Measurements from ENCODE around the gene ADAMTS9.
A peak's percentile ranks its signal among the peaks of the same experiment; 100 is the strongest.

Gene ADAMTS9

DNA sequence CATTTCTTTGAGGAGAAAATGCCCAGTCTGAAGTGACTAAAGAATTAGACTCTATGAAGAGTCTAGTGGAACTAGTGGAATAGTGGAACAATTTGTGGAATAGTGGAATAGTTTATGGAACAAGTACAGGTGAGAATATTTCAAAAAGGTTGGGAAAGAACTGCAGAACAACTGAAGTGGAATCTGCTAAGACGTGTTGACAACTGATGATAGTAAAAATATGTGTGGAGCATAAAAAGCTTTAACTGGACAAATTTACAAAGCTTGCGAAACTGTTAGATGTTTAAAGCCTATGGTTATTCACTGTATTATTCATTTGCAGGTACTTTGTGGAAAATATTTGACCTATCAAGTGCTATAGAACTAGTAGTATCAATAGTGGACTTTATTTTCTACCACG lies 164.5 kb downstream of the ADAMTS9 start:
- DNase-seq: no peak

DNA sequence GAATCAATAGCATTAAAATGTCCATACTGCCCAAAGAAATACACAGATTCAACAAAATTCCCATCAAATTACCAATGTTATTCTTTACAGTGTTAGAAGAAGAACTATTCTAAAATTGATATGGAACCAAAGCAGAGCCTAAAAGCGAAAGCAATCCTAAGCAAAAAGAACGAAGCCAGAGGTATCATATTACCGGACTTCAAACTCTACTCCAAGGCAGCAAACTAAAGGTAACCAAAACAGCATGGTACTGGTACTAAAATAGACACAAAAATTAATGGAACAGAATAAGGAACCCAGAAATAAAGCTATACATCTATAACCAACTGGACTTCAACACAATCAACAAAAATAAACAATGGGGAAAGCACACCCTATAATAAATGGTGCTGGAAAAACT lies 167.5 kb downstream of the ADAMTS9 start:
- no peak for DNase-seq

DNA sequence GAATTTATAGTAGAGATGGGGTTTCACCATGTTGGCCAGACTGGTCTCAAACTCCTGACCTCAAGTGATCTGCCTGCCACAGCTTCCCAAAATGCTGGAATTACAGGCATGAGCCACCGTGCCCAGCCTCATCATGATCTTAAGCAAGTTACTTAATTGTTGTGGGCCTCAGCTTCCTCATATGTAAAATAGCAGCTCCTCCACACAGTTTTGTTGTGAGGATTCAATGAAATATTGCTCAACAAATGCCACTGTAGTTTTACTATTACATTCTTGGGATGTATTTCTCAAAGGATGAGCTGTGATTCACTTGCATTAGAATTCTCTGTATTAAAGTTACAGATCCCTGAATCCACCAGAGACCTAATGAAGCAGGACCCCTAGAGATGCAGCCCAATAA lies 168.8 kb downstream of the ADAMTS9 start:
- no peak for DNase-seq

DNA sequence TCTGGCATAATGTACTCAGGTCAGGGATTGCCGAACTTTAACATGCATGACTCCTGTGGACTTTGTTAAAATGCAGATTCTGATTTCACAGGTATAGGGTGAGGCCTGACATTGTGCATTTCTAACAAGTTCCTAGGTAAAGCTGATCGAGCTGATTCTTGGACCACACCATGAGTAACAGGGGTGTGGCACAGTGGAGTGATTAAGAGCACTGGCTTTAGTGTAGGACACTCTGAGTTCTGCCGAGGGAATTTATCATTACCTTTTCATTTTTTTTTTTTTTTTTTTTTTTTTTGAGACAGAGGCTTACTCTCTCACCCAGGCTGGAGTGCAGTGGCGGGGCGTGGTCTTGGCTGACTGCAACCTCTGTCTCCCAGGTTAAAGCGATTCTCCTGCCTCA lies 169.3 kb downstream of the ADAMTS9 start:
- DNase-seq: no peak

GRCh38 chr3:64514889-64515288 lies 172.9 kb downstream of the ADAMTS9 start:
- no peak for DNase-seq

DNA sequence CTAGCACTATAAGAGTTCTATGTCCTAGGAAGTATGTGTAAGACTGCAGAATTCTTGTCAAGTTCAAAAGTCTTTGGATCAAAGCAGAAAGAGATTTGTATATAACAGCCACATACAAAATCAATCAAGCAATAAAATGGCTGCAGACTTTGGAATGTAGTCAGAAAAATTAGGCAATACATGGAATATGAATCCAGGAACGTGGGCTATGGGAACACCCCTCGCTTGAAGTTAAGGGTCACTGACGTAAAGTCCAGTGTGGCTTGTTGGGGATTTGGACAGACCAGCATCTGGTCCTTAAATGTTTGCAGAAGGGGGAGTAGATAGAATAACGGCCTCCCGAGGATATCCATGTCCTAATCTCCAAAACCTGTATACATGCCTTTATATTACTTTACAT lies 178.6 kb downstream of the ADAMTS9 start:
- no peak for DNase-seq

DNA sequence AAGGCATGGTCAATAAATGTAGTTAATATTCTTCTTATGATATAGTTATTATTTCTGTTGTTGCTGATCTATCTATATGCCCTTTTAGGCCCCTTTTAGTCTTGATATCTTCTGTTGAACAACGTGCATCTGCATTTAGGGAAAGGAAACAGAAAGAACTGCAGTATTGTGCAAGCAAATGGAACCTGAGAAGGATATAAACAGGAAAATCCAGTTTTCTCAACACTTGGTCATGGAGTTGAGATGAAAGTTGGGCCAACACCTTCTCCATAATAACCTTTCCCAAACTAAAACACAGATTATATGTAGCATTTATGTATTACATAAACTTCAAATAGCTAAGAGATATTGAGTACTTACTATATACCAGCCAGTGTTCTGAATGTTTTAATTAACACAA lies 179.7 kb downstream of the ADAMTS9 start:
- no peak for DNase-seq

DNA sequence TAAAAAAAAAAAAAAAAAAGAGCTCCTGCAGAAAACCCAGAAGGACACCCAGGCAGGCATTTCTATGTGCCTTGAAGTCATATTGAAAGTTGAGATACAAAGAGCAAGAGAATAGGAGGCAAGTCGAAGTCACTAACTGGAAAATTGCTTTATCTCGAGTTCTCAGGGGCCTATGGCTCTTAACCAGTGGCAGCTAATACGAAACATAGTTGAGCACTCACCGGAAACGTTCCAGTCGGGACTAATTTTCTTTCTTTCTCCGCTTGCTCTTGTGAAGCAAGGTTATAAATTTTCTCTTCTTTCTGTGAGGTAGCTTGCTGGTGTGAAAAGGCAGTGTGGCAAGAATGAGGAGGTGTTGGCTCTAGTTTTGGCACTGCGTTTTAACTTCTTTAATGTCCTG lies 181.5 kb downstream of the ADAMTS9 start:
- DNase-seq: no peak

DNA sequence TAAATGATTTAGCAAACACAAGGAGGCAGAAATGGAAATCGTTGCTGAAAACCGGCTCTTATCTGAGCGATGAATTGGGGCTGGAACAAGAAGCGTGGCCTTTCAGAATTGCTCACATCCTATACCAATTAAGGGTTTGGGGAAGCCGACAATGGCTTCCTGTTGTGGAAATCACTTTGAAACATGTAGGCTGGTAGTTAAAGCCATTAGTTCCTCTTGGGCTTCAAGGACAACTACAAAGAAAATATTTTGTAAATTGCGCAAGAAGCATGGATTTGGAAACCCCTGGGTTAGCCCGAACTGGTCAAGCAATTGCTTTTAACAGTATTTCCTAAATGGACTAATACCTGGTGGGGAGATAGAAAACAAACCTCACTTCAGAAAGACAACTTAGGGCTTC lies 182.4 kb downstream of the ADAMTS9 start:
- DNase-seq: no peak

DNA sequence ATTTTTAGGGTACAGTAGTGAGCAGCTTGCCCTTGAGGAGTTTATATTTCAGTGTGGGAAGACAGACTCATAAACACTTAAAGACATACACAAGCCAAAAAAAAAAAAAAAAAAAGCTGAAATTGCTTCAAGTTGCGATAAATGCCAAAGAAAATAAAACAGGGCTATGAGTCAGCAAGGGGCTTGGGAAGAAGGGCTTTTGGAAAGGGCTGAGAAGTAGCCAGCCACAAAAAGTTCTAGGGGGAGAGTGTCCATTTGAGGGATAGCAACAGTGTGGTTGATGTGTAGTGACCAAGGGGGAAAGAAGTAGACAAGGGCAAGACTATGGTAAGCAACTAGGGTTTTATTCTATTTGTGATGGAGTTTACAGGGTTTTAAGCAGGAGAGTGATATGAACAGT lies 185.5 kb downstream of the ADAMTS9 start:
- no peak for DNase-seq

- no peak for DNase-seq
These were observed 186.4 kb downstream of the ADAMTS9 start for GRCh38 chr3:64501298-64501906.

- DNase-seq: no peak
These were observed 190.9 kb downstream of the ADAMTS9 start for GRCh38 chr3:64496786-64497490.

DNA sequence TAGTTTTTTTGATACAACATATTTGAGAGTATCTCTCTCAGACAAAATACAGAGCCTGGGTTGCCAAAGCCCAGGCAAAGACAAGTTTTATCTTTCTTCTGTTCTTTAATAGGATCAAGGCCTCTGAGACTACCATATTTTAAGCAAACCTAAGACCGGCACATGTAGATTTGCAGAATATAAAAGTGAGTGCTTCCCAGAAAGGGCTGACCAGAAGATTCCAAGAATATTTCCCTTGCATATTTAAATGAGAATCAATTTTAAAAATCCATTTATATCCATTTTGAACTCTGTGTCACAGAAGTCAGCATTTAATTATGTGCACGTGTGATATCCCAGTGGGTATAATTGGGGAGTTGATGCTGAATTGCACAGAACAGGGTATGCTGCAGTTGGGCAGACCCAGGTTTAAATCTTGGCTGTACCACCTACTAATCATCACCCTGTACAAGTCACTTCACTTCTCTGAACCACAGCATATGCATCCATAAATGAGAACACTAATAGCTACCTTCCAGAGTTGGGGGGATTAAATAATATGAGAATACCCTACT lies 191.9 kb downstream of the ADAMTS9 start:
- DNase-seq: no peak

DNA sequence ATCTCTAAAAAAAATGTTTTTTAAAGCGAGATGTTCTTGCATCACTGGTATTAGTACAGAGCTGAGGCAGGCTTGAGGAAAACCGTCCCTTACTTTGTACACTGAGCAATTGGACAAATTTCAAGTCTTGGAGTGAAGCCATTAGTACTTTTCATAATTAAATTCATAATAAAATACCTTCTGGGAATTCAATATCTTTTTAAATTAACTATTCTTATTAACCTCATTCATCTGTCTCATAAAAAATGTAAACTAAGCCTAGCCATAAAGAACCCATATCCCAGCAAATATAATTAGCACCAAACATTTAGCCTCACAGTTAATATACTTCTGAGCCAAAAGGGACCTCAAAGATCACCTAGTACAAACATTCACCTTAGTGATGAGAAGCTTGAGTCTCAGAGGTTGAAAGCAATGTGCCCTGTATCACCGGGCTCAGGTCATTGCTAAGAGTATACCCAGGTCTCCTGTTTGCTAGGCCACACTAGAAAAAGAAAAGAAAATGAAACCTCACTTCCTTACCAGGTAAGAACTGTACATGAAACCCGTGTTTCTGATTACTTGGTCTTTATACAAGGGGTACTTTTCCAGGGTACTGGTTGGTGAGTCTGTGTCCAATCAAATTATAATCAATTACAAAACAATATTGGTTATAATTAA lies 192.5 kb downstream of the ADAMTS9 start:
- no peak for DNase-seq

DNA sequence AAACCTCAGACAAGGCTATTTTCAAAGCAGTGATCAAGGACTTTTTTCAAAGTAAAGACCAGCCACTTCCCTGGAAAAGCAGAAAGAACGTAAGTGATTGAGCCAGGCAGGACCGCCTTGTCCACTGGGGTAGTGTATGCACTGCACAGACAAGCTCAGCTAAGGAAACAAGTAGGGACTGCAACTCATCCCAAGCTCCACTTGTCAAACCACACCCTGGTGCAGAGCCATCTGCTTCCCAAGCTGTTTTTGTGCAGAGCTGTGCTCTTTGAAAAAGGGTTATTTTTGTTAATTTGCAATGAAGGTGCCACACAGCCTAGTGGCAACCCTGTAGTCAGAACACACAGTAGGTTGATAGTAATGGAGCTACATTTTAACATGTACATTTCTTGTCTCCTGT lies 193.3 kb downstream of the ADAMTS9 start:
- no peak for DNase-seq

- DNase-seq: no peak
These were observed 194.7 kb downstream of the ADAMTS9 start for GRCh38 chr3:64493149-64493548.

GRCh38 chr3:64491843-64492242 lies 196.0 kb downstream of the ADAMTS9 start:
- DNase-seq: no peak

GRCh38 chr3:64490180-64490724 lies 197.5 kb downstream of the ADAMTS9 start:
- DNase-seq: no peak

GRCh38 chr3:64489361-64490044 lies 198.3 kb downstream of the ADAMTS9 start:
- DNase-seq: no peak

- no peak for DNase-seq
These were observed 198.9 kb downstream of the ADAMTS9 start for GRCh38 chr3:64488939-64489338.

- DNase-seq: peak; percentile 56 to 60
These were observed 203.4 kb downstream of the ADAMTS9 start for GRCh38 chr3:64484289-64484992.

- DNase-seq: no peak
These were observed 204.3 kb downstream of the ADAMTS9 start for GRCh38 chr3:64483467-64483866.

DNA sequence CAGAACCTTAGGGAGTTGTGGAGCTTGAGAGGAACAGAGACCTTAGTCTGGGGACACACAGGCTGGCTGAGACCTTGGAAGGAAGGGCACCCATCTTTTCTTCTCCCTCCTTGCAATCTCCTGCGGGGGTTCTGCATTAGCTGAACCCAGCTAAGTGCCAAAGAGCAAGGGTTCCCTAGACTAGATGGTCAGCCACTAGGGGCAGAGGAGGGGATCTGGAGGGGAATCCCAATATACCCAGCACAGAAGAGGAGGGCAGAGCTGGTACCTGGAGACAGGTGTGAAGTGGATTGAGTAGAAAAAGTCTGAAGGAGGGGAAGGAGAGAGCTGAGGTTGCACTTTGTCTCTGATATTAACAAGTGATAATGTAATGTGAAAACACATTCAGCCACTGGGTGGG lies 212.8 kb downstream of the ADAMTS9 start:
- DNase-seq: no peak

All from stimulated activated CD4-positive, alpha-beta T cell treated with anti-CD3 and anti-CD28 coated beads, Interleukin-4, amount 100 ng/mL, for 4 hours (primary cell).